Measurements from ENCODE around the gene MCOLN1. TPM values are rescaled to one million over a fixed set of nuclear protein-coding genes. Genes with fewer than 3 reads are reported as not detected.

Gene MCOLN1
- total RNA-seq = 10 to 100 TPM; 47.7 to 76.6 TPM
- polyA plus RNA-seq (ENCODE audit: insufficient read length in 6 of 6) = 10 to 100 TPM; 13.0 to 17.2 (median 14.3) TPM
- long read RNA-seq, donor 1, partial matches to known transcripts = 8 of 13 reads
- long read RNA-seq, donor 1, other reads (novel, unspliced or antisense) = 0 of 13 reads
- long read RNA-seq, donor 2, partial matches to known transcripts = 0 of 7 reads
- long read RNA-seq, donor 2, other reads (novel, unspliced or antisense) = 0 of 7 reads
- long read RNA-seq, donor 3, partial matches to known transcripts = 0 of 1 reads
- long read RNA-seq, donor 3, other reads (novel, unspliced or antisense) = 0 of 1 reads
- long read RNA-seq, donor 4, transcript MCOLN1-201 (14 exons, 2,082 nt) = major isoform, 11 of 20 reads
- long read RNA-seq, donor 4, partial matches to known transcripts = 5 of 20 reads
- long read RNA-seq, donor 4, other reads (novel, unspliced or antisense) = 2 of 20 reads
- long read RNA-seq, donor 5, partial matches to known transcripts = 7 of 16 reads
- long read RNA-seq, donor 5, other reads (novel, unspliced or antisense) = 0 of 16 reads
- long read RNA-seq, donor 6, partial matches to known transcripts = 0 of 4 reads
- long read RNA-seq, donor 6, other reads (novel, unspliced or antisense) = 0 of 4 reads
- long read RNA-seq, donor 7, partial matches to known transcripts = 6 of 9 reads
- long read RNA-seq, donor 7, other reads (novel, unspliced or antisense) = 0 of 9 reads
- long read RNA-seq, donor 8, partial matches to known transcripts = 7 of 12 reads
- long read RNA-seq, donor 8, other reads (novel, unspliced or antisense) = 0 of 12 reads
- long read RNA-seq, donor 9 = 0 reads
- long read RNA-seq, donor 10, transcript MCOLN1-201 (14 exons, 2,082 nt) = major isoform, 5 of 22 reads
- long read RNA-seq, donor 10, partial matches to known transcripts = 10 of 22 reads
- long read RNA-seq, donor 10, other reads (novel, unspliced or antisense) = 4 of 22 reads
- long read RNA-seq, donor 11 = 0 reads
- long read RNA-seq, donor 12, partial matches to known transcripts = 0 of 5 reads
- long read RNA-seq, donor 12, other reads (novel, unspliced or antisense) = 0 of 5 reads

DNA sequence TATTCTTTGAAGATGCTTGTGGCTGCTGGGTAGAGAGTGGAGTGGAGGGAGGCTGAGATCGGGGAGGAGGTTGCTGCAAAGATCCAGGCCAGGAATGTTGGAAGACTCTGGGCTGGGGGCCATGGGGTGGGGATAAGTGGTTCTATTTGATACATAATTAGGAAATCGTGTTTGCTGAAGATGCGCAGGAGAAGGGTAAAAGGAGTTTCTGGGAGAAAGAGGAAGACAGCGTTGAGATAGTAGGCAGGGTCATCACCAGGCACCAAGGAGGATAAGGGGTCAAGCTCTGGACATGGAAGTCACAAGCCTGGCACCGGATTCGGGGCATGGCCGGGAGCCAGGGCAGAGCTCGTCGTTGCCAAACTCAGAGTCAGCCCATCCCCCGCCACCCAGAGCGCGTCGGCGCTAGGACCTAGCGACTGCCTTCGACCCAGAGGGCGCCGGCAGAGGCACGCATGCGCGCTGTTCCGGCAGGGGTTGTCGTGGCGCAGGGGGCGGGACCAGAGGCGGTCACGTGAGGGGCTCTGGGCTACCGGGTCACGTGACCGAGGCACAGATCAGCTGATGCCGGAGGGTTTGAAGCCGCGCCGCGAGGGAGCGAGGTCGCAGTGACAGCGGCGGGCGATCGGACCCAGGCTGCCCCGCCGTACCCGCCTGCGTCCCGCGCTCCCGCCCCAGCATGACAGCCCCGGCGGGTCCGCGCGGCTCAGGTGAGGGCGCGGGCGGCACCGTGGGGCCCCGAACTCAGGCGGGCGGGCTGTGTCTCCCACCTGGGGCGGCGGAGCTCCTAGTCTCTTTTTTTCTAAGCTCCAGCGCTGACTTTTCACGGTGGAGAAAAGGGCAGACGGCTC is at the start of gene MCOLN1:
TSS of gene MCOLN1 (plus strand) at position 553 of the 851 bp plus-strand sequence. CDS start at position 680, 127 bp downstream.
- Histone ChIP-seq H3K27me3 (peaks cover 0 to 7% of the 10 kb centered on the region in 2 donors), H3K4me1 (peaks cover 7 to 41% of the 10 kb centered on the region in 2 donors), H3K27ac (peak within 1 kb of the TSS; percentile 40 to 73), H3K36me3 (peaks cover 0 to 52% of the 10 kb centered on the region in 2 donors), H3K4me3 (peak within 1 kb of the TSS; percentile 92 to 93), H3K9me3 (no peaks in the 10 kb centered on the region)
- TF ChIP-seq CTCF (IDR thresholded peaks at IDR 0.05) = no peak
- intact Hi-C loops (cut with DNase I) = no loop called here
- ATAC-seq (peak; percentile 96), DNase-seq (peak; percentile 97 to 100 (median 100))

- TF ChIP-seq CTCF (IDR thresholded peaks at IDR 0.05) = no peak
- no peaks in the 10 kb centered on the region for H3K9me3 ChIP-seq
- DNase-seq (no peak), ATAC-seq (no peak)
- H3K36me3 ChIP-seq = peaks cover 0 to 19% of the 10 kb centered on the region in 2 donors
- intact Hi-C loops (cut with DNase I) = no loop called here
- peaks cover 0 to 22% of the 10 kb centered on the region in 2 donors for H3K4me1 ChIP-seq
- no peak overlapping the region for H3K27ac ChIP-seq
- no peaks in the 10 kb centered on the region for H3K27me3 ChIP-seq
- H3K4me3 ChIP-seq = no peak overlapping the region
Measured at GRCh38 chr19:7475665-7476064, 46.8 kb upstream of the MCOLN1 start.

GRCh38 chr19:7476241-7476640 is 46.2 kb upstream of the MCOLN1 start:
- intact Hi-C loops (cut with DNase I) = no loop called here
- no peaks in the 10 kb centered on the region for H3K9me3 ChIP-seq
- DNase-seq (no peak), ATAC-seq (no peak)
- H3K36me3 ChIP-seq = peaks cover 0 to 13% of the 10 kb centered on the region in 2 donors
- no peak overlapping the region for H3K27ac ChIP-seq
- H3K4me3 ChIP-seq = no peak overlapping the region
- no peaks in the 10 kb centered on the region for H3K27me3 ChIP-seq
- H3K4me1 ChIP-seq = peaks cover 0 to 22% of the 10 kb centered on the region in 2 donors
- no peak for TF ChIP-seq CTCF (IDR thresholded peaks at IDR 0.05)

GRCh38 chr19:7476777-7477494 is 45.5 kb upstream of the MCOLN1 start:
- peaks cover 0 to 6% of the 10 kb centered on the region in 2 donors for H3K36me3 ChIP-seq
- H3K27ac ChIP-seq = no peak overlapping the region
- no peaks in the 10 kb centered on the region for H3K27me3 ChIP-seq
- H3K4me3 ChIP-seq = no peak overlapping the region
- DNase-seq = peak in 1 of 4 donors; percentile 36
- no peak for ATAC-seq
- no peak for TF ChIP-seq CTCF (IDR thresholded peaks at IDR 0.05)
- peaks cover 0 to 27% of the 10 kb centered on the region in 2 donors for H3K4me1 ChIP-seq
- intact Hi-C loops (cut with DNase I) = no loop called here
- H3K9me3 ChIP-seq = no peaks in the 10 kb centered on the region
